CD14-positive monocyte (primary cell): Measurements from ENCODE around the gene WWC2. TPM values are rescaled to one million over a fixed set of nuclear protein-coding genes. Genes with fewer than 3 reads are reported as not detected.
A peak's percentile ranks its signal among the peaks of the same experiment; 100 is the strongest.

Experiments
- DNase-seq, 3 donors: peaks; one replicate each; pipeline ENCODE4 v3.0.0-alpha.2; 2011 to 2022
- H2AFZ ChIP-seq: 2 replicates; pipeline ENCODE4 v1.6.0; 2012; ENCODE audit warnings: mild to moderate bottlenecking, low read depth, low read length, inconsistent platforms; ENCODE audit not compliant: insufficient read depth, poor library complexity, severe bottlenecking
- H3K27ac ChIP-seq, 2 donors: 1 replicate in 1 of 2; 2 replicates in 1 of 2; pipeline ENCODE4 v1.5.1; 2012 to 2013; ENCODE audit warnings: low read length in 2 of 2, control low read depth in 1 of 2, inconsistent platforms in 1 of 2, low read depth in 1 of 2, mild to moderate bottlenecking in 1 of 2
- H3K27me3 ChIP-seq, 2 donors: one replicate each; pipeline versions ENCODE4 v1.6.0 to v1.6.1; 2011 to 2013; ENCODE audit warnings: low read length in 2 of 2; ENCODE audit not compliant: control insufficient read depth in 2 of 2, insufficient read depth in 2 of 2
- H3K36me3 ChIP-seq, 2 donors: replicated peaks in 1 of 2; 1 replicate in 1 of 2; 2 replicates in 1 of 2; pipeline versions ENCODE4 v1.5.1 to v1.6.1; 2012 to 2013; ENCODE audit warnings: low read length in 2 of 2, control low read depth in 1 of 2, inconsistent platforms in 1 of 2, mild to moderate bottlenecking in 1 of 2; ENCODE audit not compliant: insufficient read depth in 2 of 2, control insufficient read depth in 1 of 2
- H3K4me1 ChIP-seq, 2 donors: 1 replicate in 1 of 2; 2 replicates in 1 of 2; pipeline versions ENCODE4 v1.5.1 to v1.6.1; 2012 to 2013; ENCODE audit warnings: low read length in 2 of 2, control low read depth in 1 of 2, inconsistent platforms in 1 of 2, mild to moderate bottlenecking in 1 of 2, moderate library complexity in 1 of 2; ENCODE audit not compliant: insufficient read depth in 2 of 2, control insufficient read depth in 1 of 2
- H3K4me2 ChIP-seq: replicated peaks from 2 replicates; pipeline ENCODE3; 2012; ENCODE audit warnings: low read length, moderate library complexity, mild to moderate bottlenecking; ENCODE audit not compliant: poor library complexity, severe bottlenecking; ENCODE audit errors: extremely low read depth
- H3K4me3 ChIP-seq, 3 experiments: fragments of 200-600 bp in 1 of 3; sonication (generic) in 1 of 3; replicated peaks in 1 of 3; 1 replicate in 2 of 3; 2 replicates in 1 of 3; pipeline ENCODE4 v1.5.1; 2011 to 2013; ENCODE audit warnings: low read length in 3 of 3, mild to moderate bottlenecking in 3 of 3, control low read depth in 2 of 3, low read depth in 2 of 3, inconsistent platforms in 1 of 3, moderate library complexity in 1 of 3
- H3K79me2 ChIP-seq: 2 replicates; pipeline ENCODE4 v1.6.0; 2012; ENCODE audit warnings: mild to moderate bottlenecking, control low read depth, inconsistent platforms, low read length, moderate library complexity; ENCODE audit not compliant: insufficient read depth
- H3K9ac ChIP-seq: 2 replicates; pipeline ENCODE4 v1.6.0; 2017; ENCODE audit warnings: low read length, mild to moderate bottlenecking; ENCODE audit not compliant: insufficient read depth, poor library complexity, severe bottlenecking
- H3K9me3 ChIP-seq, 2 donors: replicated peaks in 1 of 2; 1 replicate in 1 of 2; 2 replicates in 1 of 2; pipeline versions ENCODE4 v1.5.1 to v1.6.1; 2012 to 2013; ENCODE audit warnings: low read length in 2 of 2, control low read depth in 1 of 2; ENCODE audit not compliant: control insufficient read depth in 1 of 2, insufficient read depth in 1 of 2
- H4K20me1 ChIP-seq: 2 replicates; pipeline ENCODE4 v1.6.0; 2012; ENCODE audit warnings: mild to moderate bottlenecking, low read length, control low read depth, moderate library complexity; ENCODE audit not compliant: insufficient read depth
- H3K27ac Mint-ChIP-seq, 7 donors: one replicate each; pipeline ENCODE4 v1.8.0; 2020; ENCODE audit warnings: mild to moderate bottlenecking in 7 of 7, mixed read lengths in 7 of 7, moderate library complexity in 6 of 7, inconsistent platforms in 2 of 7
- H3K27me3 Mint-ChIP-seq, 3 donors: one replicate each; pipeline ENCODE4 v1.8.0; 2021 to 2022; ENCODE audit warnings: low read depth in 3 of 3, mild to moderate bottlenecking in 3 of 3, mixed read lengths in 3 of 3, moderate library complexity in 3 of 3, inconsistent platforms in 1 of 3
- H3K36me3 Mint-ChIP-seq, 2 donors: one replicate each; pipeline ENCODE4 v1.8.0; 2020; ENCODE audit warnings: mixed read lengths in 2 of 2, inconsistent platforms in 1 of 2, mild to moderate bottlenecking in 1 of 2
- H3K4me1 Mint-ChIP-seq: one replicate; pipeline ENCODE4 v1.8.0; 2020; ENCODE audit warnings: mild to moderate bottlenecking, mixed read lengths
- H3K4me3 Mint-ChIP-seq, 2 donors: one replicate each; pipeline ENCODE4 v1.8.0; 2020; ENCODE audit warnings: mild to moderate bottlenecking in 2 of 2, mixed read lengths in 2 of 2, moderate library complexity in 1 of 2
- H3K9me3 Mint-ChIP-seq, 7 donors: one replicate each; pipeline ENCODE4 v1.8.0; 2020 to 2022; ENCODE audit warnings: mixed read lengths in 7 of 7, mild to moderate bottlenecking in 6 of 7, moderate library complexity in 6 of 7, inconsistent platforms in 2 of 7
- CTCF ChIP-seq: fragments of 200-600 bp; IDR thresholded peaks from one replicate; pipeline ENCODE4 v1.8.0; 2022; ENCODE audit warnings: antibody characterized with exemption, mild to moderate bottlenecking
- WGBS: methylation state at CpG from one replicate; pipeline ENCODE4 v1.1.5; 2013; ENCODE audit warnings: missing lambda C conversion rate; ENCODE audit not compliant: insufficient coverage; 5-methylcytosine and 5-hydroxymethylcytosine counted together
- intact Hi-C, 2 donors: fragments of 100-400 bp; cut with micrococcal nuclease; formaldehyde crosslinking; loops; one replicate each; pipeline versions ENCODE4 v1.15.0 to v1.15.1; 2023
- polyA plus RNA-seq, 3 donors: library from polyadenylated mRNA; depleted of rRNA in 1 of 3; unstranded in 2 of 3; stranded (reverse) in 1 of 3; fragments of 300-500 nt in 2 of 3; fragments of >200 nt in 1 of 3; fragmentation: Illumina TruSeq in 2 of 3; gene quantifications; 1 replicate in 2 of 3; 2 replicates in 1 of 3; pipeline ENCODE4 v1.2.3, GENCODE V29; 2012 to 2021

WWC2 gene
- polyA plus RNA-seq, 3 donors, result 1.9 to 3.8 (median 2.9) TPM

GRCh38 chr4:183072176-183072575 is 26.9 kb upstream of the WWC2 start:
- no peak overlapping the region for H2AFZ ChIP-seq
- no peak overlapping the region for H3K9ac ChIP-seq
- H3K79me2 ChIP-seq, result no peaks in the 10 kb centered on the region
- no peaks in the 10 kb centered on the region for H3K27me3 ChIP-seq
- Mint-ChIP-seq H3K36me3 (no peaks in the 10 kb centered on the region), H3K27ac (no peak overlapping the region), H3K27me3 (peaks cover 2 to 10% (median 6%) of the 10 kb centered on the region in 3 donors), H3K4me3 (no peak overlapping the region), H3K4me1 (peaks cover 2% of the 10 kb centered on the region), H3K9me3 (peaks cover 10 to 24% (median 17%) of the 10 kb centered on the region in 7 donors)
- H3K4me2 ChIP-seq, result no peak overlapping the region
- no peak for TF ChIP-seq CTCF
- H3K9me3 ChIP-seq, result peaks cover 0 to 9% of the 10 kb centered on the region in 2 donors
- H3K36me3 ChIP-seq, result no peaks in the 10 kb centered on the region
- no peak overlapping the region for H3K4me3 ChIP-seq
- no peak overlapping the region for H3K27ac ChIP-seq
- WGBS, result no CpG with 5 or more reads among the region's 2 CpGs
- no peak for DNase-seq
- H3K4me1 ChIP-seq, result no peaks in the 10 kb centered on the region
- no peaks in the 10 kb centered on the region for H4K20me1 ChIP-seq
- intact Hi-C loops, result loop anchor here (2.0 to 10.0 kb wide), 2 partner anchors 189 to 333 kb away; no protein-coding TSS in a partner anchor

GRCh38 chr4:183073838-183074145 is 25.3 kb upstream of the WWC2 start:
- 50% methylated on average over 1 of the region's 2 CpGs for WGBS
- H3K36me3 Mint-ChIP-seq, result no peaks in the 10 kb centered on the region
- no peak overlapping the region for H2AFZ ChIP-seq
- no peak for DNase-seq
- H3K9ac ChIP-seq, result no peak overlapping the region
- H3K36me3 ChIP-seq, result no peaks in the 10 kb centered on the region
- no peaks in the 10 kb centered on the region for H3K79me2 ChIP-seq
- H3K27ac ChIP-seq, result no peak overlapping the region
- peaks cover 5 to 19% (median 11%) of the 10 kb centered on the region in 7 donors for H3K9me3 Mint-ChIP-seq
- peaks cover 2 to 10% (median 7%) of the 10 kb centered on the region in 3 donors for H3K27me3 Mint-ChIP-seq
- no peaks in the 10 kb centered on the region for H4K20me1 ChIP-seq
- H3K27ac Mint-ChIP-seq, result no peak overlapping the region
- no peaks in the 10 kb centered on the region for H3K27me3 ChIP-seq
- no peaks in the 10 kb centered on the region for H3K4me1 ChIP-seq
- no peak overlapping the region for H3K4me2 ChIP-seq
- peaks cover 2% of the 10 kb centered on the region for H3K4me1 Mint-ChIP-seq
- peaks cover 0 to 6% of the 10 kb centered on the region in 2 donors for H3K9me3 ChIP-seq
- H3K4me3 ChIP-seq, result no peak overlapping the region
- TF ChIP-seq CTCF, result peak; percentile 61
- no peak overlapping the region for H3K4me3 Mint-ChIP-seq
- intact Hi-C loops, result loop anchor here (1.0 to 10.0 kb wide), 3 partner anchors 187 to 331 kb away; no protein-coding TSS in a partner anchor
